Measurements from ENCODE around the gene AFTPH.

DNA sequence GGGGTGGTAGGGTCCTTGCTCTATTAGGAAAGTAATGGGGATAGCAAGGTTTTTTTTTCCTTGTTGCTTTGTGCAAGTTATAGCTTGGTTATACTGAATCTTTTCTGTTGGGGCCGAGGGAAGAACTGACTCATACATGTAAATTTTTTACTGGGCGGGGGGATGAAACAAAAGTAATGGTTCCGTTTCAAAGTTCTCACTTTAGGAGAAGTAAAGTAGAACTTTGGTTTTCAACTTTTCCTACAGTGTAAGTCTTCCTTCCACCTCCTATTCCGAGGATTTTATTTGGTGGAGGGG, 1.1 kb downstream of the AFTPH start:
- TF ChIP-seq, protein P1, sequence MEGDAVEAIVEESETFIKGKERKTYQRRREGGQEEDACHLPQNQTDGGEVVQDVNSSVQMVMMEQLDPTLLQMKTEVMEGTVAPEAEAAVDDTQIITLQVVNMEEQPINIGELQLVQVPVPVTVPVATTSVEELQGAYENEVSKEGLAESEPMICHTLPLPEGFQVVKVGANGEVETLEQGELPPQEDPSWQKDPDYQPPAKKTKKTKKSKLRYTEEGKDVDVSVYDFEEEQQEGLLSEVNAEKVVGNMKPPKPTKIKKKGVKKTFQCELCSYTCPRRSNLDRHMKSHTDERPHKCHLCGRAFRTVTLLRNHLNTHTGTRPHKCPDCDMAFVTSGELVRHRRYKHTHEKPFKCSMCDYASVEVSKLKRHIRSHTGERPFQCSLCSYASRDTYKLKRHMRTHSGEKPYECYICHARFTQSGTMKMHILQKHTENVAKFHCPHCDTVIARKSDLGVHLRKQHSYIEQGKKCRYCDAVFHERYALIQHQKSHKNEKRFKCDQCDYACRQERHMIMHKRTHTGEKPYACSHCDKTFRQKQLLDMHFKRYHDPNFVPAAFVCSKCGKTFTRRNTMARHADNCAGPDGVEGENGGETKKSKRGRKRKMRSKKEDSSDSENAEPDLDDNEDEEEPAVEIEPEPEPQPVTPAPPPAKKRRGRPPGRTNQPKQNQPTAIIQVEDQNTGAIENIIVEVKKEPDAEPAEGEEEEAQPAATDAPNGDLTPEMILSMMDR (IDR thresholded peaks at IDR 0.05) = no peak
- TF ChIP-seq TP53 (CRISPR knock-in tag; IDR thresholded peaks at IDR 0.05) (no peak), NFATC4 (CRISPR knock-in tag; IDR thresholded peaks at IDR 0.05) (no peak), SMAD4 (CRISPR knock-in tag; IDR thresholded peaks at IDR 0.05) (no peak), RELA (CRISPR knock-in tag; IDR thresholded peaks at IDR 0.05; ENCODE audit: borderline replicate concordance) (no peak), TEAD1 (CRISPR knock-in tag; IDR thresholded peaks at IDR 0.05) (no peak)
- TF ChIP-seq, protein P2, sequence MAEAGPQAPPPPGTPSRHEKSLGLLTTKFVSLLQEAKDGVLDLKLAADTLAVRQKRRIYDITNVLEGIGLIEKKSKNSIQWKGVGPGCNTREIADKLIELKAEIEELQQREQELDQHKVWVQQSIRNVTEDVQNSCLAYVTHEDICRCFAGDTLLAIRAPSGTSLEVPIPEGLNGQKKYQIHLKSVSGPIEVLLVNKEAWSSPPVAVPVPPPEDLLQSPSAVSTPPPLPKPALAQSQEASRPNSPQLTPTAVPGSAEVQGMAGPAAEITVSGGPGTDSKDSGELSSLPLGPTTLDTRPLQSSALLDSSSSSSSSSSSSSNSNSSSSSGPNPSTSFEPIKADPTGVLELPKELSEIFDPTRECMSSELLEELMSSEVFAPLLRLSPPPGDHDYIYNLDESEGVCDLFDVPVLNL (CRISPR knock-in tag; IDR thresholded peaks at IDR 0.05; ENCODE audit: borderline replicate concordance, low read depth) = no peak
- TF ChIP-seq, protein P3, sequence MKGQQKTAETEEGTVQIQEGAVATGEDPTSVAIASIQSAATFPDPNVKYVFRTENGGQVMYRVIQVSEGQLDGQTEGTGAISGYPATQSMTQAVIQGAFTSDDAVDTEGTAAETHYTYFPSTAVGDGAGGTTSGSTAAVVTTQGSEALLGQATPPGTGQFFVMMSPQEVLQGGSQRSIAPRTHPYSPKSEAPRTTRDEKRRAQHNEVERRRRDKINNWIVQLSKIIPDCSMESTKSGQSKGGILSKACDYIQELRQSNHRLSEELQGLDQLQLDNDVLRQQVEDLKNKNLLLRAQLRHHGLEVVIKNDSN (CRISPR knock-in tag; IDR thresholded peaks at IDR 0.05) = no peak
- TF ChIP-seq, protein P4, sequence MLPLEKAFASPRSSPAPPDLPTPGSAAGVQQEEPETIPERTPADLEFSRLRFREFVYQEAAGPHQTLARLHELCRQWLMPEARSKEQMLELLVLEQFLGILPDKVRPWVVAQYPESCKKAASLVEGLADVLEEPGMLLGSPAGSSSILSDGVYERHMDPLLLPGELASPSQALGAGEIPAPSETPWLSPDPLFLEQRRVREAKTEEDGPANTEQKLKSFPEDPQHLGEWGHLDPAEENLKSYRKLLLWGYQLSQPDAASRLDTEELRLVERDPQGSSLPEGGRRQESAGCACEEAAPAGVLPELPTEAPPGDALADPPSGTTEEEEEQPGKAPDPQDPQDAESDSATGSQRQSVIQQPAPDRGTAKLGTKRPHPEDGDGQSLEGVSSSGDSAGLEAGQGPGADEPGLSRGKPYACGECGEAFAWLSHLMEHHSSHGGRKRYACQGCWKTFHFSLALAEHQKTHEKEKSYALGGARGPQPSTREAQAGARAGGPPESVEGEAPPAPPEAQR (CRISPR knock-in tag; IDR thresholded peaks at IDR 0.05) = no peak
